Measurements from ENCODE around the gene DOCK9. TPM values are rescaled to one million over a fixed set of nuclear protein-coding genes. Genes with fewer than 3 reads are reported as not detected.

The DOCK9 gene
- total and polyA plus RNA-seq, 4 donors = 48.8 to 193 (median 133) TPM

GRCh38 chr13:98959291-98959690, 18.6 kb downstream of the DOCK9 start:
- Histone ChIP-seq H3K9me3 (ENCODE audit: control insufficient read depth in 4 of 4, insufficient read depth in 3 of 4, low read length in 3 of 4) (no peaks in the 10 kb centered on the region), H3K4me3 (no peak overlapping the region), H3K9ac (ENCODE audit: insufficient read depth in 1 of 2, low read length in 2 of 2) (no peak overlapping the region), H3K4me1 (ENCODE audit: control insufficient read depth in 5 of 5, insufficient read depth in 5 of 5, low read length in 5 of 5) (peaks cover 0 to 32% (median 8%) of the 10 kb centered on the region in 5 donors), H3K27me3 (ENCODE audit: control insufficient read depth in 3 of 3, insufficient read depth in 3 of 3, low read length in 2 of 3) (no peaks in the 10 kb centered on the region), H3K27ac (ENCODE audit: low read depth in 1 of 2, low read length in 1 of 2) (peak overlapping the region in 1 of 2 donors; percentile 17), H3K36me3 (ENCODE audit: control insufficient read depth in 4 of 4, insufficient read depth in 4 of 4, low read length in 4 of 4) (peaks cover 0 to 7% (median 0%) of the 10 kb centered on the region in 4 donors)
- DNase-seq = no peak
- no peak for ATAC-seq (ENCODE audit: insufficient read depth, low FRiP score)
- TF ChIP-seq CTCF (IDR thresholded peaks at IDR 0.05; ENCODE audit: control extremely low read depth, extremely low read depth) = no peak
- WGBS, 2 donors = 63 to 78% methylated on average over 2 of the region's 2 CpGs

- Histone ChIP-seq H3K9me3 (ENCODE audit: control insufficient read depth in 4 of 4, insufficient read depth in 3 of 4, low read length in 3 of 4) (no peaks in the 10 kb centered on the region), H3K27ac (ENCODE audit: low read depth in 1 of 2, low read length in 1 of 2) (no peak overlapping the region), H3K36me3 (ENCODE audit: control insufficient read depth in 4 of 4, insufficient read depth in 4 of 4, low read length in 4 of 4) (peaks cover 0 to 9% (median 0%) of the 10 kb centered on the region in 4 donors), H3K4me3 (no peak overlapping the region), H3K9ac (ENCODE audit: insufficient read depth in 1 of 2, low read length in 2 of 2) (no peak overlapping the region), H3K27me3 (ENCODE audit: control insufficient read depth in 3 of 3, insufficient read depth in 3 of 3, low read length in 2 of 3) (no peaks in the 10 kb centered on the region), H3K4me1 (ENCODE audit: control insufficient read depth in 5 of 5, insufficient read depth in 5 of 5, low read length in 5 of 5) (peaks cover 0 to 29% (median 8%) of the 10 kb centered on the region in 5 donors)
- 92 to 95% methylated on average over 3 of the region's 3 CpGs for WGBS, 2 donors
- ATAC-seq (ENCODE audit: insufficient read depth, low FRiP score) (no peak), DNase-seq (no peak)
- TF ChIP-seq CTCF (IDR thresholded peaks at IDR 0.05; ENCODE audit: control extremely low read depth, extremely low read depth) = no peak
Measured at GRCh38 chr13:98958443-98958794, 19.4 kb downstream of the DOCK9 start.

- no peak overlapping the region for H3K4me3 ChIP-seq
- 71 to 77% methylated on average over 3 of the region's 3 CpGs for WGBS, 2 donors
- no peak for DNase-seq
Measured at GRCh38 chr13:98957731-98958442, 20.0 kb downstream of the DOCK9 start.

More at GRCh38 chr13:98957731-98958442, 20.0 kb downstream of the DOCK9 start:
- no peaks in the 10 kb centered on the region for H3K27me3 ChIP-seq (ENCODE audit: control insufficient read depth in 3 of 3, insufficient read depth in 3 of 3, low read length in 2 of 3)
- no peak for ATAC-seq (ENCODE audit: insufficient read depth, low FRiP score)
- peaks cover 0 to 9% (median 0%) of the 10 kb centered on the region in 4 donors for H3K36me3 ChIP-seq (ENCODE audit: control insufficient read depth in 4 of 4, insufficient read depth in 4 of 4, low read length in 4 of 4)
- H3K9me3 ChIP-seq (ENCODE audit: control insufficient read depth in 4 of 4, insufficient read depth in 3 of 4, low read length in 3 of 4) = no peaks in the 10 kb centered on the region
- no peak overlapping the region for H3K9ac ChIP-seq (ENCODE audit: insufficient read depth in 1 of 2, low read length in 2 of 2)
- H3K27ac ChIP-seq (ENCODE audit: low read depth in 1 of 2, low read length in 1 of 2) = no peak overlapping the region
- no peak for TF ChIP-seq CTCF (IDR thresholded peaks at IDR 0.05; ENCODE audit: control extremely low read depth, extremely low read depth)
- peaks cover 0 to 27% (median 8%) of the 10 kb centered on the region in 5 donors for H3K4me1 ChIP-seq (ENCODE audit: control insufficient read depth in 5 of 5, insufficient read depth in 5 of 5, low read length in 5 of 5)

Data from lung (tissue), 12 donors.